Astrocyte of the hippocampus (primary cell): ENCODE measurements around the gene SNCB.

Experiments
- DNase-seq: peaks from one replicate; pipeline ENCODE4 v3.0.0; 2011; ENCODE audit warnings: low read depth, low spot score

Gene SNCB

DNA sequence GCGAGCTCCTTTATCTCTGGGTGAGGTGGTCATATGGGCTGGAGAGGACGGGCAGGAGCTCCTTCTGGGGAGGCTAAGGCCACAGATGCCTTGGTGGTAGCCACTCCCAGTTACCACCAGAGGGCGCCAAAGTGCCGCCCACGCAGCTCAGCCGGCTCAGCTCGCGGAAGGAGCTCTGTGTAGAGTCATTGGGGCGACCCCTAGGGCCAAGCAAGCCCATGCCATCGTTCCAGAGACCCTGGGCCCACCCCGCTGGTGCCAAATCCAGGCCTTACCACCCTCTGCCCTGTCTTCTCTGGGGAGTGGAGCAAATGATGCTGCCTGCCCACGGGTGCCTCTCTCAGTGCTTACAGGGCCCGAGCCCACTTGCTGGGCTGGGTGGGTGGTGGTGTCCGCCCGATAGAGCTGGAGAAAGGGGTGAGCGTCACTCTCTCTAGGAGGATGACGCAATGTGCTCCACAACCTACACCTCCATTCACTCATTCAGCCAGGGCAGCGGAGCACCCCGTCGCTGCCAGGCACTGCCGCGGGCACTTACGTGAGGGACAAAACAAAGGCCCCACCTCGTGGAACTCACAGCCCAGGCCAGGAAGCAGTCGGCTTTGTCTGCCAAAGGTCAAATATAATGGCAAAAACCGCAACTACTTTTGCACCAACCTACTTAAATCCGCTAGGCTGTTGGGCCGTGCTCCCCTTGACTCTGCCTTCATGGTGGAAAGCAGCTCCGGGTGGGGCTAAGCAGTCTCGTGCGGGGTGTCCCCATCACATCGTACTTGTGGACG is 30.7 kb upstream of the SNCB start:
- peak; percentile 90 for DNase-seq

- no peak for DNase-seq
Measured at GRCh38 chr5:176660530-176660859, 30.2 kb upstream of the SNCB start.

GRCh38 chr5:176659860-176660461 is 29.6 kb upstream of the SNCB start:
- DNase-seq: no peak

DNA sequence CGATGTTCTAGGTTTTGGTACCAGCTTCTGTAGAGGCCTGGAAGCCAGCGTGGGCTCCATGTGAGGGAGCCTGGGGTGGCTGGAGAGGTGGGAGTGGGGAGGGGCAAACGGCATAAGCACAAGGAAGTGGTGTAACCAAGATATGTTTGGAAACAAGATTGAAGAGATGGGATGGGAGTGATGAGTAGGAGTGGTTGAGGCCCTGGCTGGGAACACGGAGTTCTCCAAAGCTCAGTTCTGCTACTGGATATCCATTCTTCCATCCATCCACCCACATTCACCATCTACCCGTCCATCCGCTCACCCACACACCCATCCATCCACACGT is 29.1 kb upstream of the SNCB start:
- DNase-seq: no peak

DNA sequence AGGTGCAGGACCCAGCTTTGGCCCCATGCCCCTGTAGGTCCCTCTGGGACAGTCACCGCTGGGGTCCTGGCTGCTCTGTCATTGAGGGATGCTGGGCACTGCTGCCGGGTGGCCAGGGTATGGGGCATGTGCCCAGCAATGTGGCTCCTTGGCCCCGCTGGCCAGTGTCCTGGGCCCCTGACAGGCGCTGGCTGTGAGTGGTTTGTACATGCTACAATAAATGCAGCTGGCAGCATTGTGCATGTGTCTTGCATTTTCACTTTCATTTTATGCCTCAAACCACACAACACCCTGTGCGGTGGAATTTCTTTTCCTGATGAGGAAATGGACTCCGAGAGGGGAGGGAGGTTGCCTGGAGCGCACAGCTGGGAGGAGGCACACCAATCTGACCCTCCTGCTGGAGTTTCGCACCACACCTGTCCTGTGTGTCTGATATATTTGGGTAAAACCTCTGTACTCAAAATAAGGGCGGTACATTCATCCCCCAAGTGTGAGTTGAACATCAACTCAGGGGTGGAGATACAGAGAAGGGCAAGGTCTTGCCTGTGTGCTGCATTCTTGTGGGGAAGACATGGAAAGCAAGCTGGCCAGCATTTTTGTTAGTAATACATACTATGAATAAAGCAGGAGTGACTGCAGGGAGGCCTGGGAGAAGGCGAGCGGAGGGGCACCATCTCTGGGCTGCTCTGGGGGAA is 28.6 kb upstream of the SNCB start:
- peak; percentile 57 for DNase-seq

DNA sequence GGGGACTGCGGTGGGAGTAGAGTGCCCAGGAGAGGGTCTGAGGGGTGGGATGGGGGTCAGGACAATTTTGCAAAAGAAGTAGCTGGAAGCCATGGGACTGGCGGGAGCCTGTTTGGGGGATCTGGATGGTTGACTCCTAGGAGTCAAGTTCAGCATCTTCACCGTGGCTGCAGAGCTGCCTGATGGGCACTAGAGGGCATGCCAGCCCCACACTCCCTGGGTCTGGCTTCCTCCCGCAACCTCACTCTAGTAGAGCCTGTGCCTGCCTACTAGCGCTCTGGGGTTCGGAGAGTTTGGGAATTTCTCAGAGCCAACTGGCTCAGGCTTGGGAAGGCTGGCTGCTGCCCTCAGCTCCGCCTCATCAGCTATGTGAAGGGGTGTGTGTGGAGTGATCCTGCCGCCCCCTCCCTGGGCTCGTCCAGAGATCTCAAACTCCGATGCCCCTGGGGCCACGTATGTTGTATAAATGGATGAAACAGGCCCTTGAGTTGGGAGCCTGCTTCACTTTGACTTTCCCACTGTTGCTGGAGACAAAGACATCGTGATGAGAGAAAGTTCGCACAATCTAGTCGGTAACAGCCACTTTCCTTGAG is 27.8 kb upstream of the SNCB start:
- peak; percentile 80 for DNase-seq

DNA sequence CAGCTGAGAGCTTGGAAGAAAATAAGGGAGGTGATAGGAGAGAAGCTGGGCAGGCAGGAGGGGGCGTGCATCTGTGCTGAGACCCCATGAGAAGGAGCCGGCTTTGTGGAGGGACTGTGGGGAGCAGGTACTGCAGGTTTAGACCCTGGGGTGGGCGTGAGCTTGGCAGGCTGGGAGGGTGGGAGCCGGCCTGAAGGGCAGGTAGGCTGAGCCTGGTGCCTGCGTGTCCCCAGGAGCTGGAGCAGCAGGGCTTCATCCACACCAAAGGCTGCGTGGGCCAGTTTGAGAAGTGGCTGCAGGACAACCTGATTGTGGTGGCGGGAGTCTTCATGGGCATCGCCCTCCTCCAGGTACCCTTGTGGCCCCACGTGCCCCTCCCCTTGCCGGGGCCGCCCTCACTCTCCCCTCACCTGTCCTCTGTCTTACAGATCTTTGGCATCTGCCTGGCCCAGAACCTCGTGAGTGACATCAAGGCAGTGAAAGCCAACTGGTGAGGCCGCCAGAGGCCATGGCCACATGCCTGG is 26.2 kb upstream of the SNCB start:
- no peak for DNase-seq

GRCh38 chr5:176654856-176655255 is 24.5 kb upstream of the SNCB start:
- no peak for DNase-seq

DNA sequence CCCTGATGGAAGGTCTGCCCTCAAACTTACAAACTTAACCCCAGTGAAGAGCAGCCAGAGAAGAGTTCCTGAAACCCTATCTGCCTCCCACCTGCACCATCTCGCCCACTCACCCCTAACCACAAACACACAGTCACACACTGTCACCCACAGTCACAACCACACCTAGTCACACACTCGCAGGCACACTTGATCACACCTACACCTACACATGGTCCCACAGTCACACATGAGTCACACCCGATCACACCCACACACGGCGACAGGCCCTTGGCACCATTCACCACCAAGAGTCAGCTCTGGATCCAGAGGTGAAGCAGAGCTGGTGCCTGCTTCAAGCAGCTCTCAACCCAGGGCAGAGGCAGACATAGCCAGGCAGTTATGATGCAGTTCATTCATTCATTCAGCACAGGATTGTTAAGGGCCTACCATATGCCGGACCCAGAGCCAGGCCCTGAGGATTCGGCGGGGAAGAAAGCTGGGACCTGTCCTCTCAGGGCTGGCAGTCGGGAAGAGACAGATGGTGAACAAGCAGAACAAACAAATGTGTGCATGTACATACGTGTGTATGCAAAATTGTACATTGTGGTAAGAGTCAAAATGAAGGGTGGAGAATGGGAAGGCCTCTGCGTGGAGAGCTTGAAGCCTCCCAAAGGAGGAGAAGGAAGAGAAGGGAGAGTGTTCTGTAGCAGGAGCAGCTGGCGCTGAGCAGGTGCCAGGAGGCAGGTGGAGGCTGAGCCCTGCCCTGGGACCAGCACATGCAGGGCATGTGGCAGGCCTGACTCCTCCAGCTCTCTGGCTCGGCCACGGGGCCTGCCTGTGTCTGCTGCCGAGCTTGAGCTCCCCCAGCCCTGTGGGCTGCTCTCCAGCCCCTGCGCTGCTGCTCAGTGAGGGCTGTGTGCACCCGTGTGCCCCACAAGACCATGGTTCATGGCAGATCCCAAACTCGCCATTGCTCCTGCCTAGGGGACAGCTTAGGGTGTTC is 23.4 kb upstream of the SNCB start:
- DNase-seq: no peak

GRCh38 chr5:176652136-176652535 is 21.8 kb upstream of the SNCB start:
- peak; percentile 19 for DNase-seq

DNA sequence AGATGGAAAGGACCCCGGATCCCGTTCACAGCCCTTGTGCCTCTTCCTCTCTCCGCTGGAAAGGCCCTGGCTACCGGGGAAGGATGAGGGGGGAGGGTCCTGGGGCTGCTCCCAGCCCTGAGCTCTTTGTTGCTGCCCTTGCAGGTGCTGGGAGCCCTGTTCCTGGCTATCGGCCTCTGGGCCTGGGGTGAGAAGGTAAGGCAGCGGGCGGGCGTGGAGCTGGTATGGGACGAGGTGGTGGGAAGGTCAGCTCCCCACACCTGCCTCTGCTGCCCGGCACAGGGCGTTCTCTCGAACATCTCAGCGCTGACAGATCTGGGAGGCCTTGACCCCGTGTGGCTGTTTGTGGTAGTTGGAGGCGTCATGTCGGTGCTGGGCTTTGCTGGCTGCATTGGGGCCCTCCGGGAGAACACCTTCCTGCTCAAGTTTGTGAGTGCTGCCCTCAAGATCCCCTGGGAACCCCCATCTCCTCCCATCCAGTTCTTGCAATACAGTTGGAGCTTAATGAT is 21.2 kb upstream of the SNCB start:
- DNase-seq: no peak

DNA sequence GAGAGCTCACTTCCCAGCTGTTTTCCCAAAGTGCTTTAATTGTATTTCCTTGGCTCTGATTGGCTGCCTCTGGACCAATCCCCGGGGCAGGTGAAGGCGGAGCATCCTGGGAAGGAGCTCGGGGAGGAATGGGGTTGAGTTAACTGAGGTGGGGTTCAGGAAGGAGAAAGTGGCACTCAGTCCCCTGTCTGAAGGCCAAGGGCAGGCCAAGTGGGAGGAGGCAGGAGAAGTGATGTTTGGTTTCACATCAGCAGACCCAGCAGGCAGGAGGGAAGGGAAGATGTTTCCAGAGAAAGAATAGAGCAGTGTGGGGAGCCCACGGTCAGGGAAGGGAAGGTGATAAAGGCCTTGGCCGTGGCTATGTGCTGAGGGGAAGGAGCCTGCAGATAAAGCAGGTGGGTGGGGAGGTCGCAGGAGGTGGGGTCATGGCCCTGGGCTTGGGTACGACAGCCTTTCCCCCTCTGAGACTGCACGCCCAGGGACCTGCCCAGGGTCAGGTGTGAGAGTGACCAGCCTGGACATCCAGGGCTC is 20.1 kb upstream of the SNCB start:
- DNase-seq: no peak

DNA sequence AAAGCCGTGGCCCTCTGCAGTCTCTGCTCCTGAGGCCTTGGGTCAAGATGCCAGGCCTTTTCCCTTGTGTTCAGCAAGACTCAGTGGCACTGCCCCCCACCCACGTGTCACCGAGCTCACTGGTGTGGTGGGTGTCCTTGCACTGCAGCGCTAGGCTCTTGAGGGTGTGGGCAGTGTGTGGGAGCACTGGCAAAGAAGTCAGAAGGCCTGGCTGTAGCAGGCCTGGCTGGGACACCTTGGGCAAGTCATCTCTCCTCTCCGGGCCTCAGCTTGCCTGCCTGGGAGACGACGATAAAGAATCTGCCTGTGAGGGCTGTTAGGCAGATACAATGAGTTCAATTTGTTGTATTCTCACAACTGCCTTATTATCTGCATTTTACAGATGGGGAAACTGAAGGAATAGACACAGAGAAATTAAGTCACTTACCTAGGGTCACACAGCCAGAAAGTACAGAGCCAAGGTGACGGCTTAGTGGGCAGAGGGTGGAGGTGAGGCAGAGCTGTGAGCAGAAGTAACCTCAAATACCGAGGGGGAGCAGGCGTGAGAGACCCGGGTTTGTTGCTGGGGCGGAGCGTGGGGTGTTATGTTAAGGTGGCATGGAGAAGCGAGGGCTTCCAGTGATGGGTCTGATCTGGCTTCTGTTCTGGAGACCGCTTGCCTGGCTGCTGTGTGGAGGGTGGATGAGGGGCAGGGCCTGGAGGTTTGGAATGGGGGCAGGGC is 18.3 kb upstream of the SNCB start:
- DNase-seq: no peak

GRCh38 chr5:176647843-176648473 is 17.6 kb upstream of the SNCB start:
- peak; percentile 67 for DNase-seq

DNA sequence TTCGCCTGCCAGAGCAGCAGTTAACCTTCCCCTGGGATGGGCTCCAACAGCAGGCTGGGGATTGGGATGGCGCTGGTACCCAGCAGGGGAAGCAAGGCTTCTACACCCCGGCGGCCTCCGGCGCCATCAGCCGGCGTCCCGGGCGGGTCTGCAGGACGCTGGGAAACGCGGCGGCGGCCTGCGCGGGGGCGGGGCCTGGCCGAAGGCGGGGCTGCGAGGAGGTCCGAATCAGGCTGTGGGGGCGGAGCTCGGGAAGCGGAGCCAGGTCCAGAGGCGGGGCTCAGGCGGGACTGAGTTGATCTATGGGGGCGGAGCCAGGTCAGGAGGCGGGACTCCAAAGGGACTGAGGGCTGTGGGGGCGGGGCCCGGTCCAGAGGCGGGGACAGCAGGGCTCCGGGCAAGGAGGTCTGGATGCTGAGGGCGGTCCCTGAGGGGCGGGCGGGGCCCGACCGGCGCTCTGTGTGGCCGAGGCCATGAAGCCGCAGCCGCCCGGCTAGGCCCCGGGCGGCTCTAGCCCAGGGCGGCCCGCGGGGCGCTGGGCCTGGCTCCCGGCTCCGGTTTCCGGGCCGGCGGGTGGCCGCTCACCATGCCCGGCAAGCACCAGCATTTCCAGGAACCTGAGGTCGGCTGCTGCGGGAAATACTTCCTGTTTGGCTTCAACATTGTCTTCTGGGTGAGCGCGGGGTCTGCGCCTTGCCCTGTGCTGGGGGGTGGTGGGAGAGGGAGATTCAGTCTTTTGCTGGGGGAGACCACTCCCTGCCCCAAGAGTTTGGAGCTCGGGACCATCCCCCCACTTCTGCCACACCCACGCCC is 16.9 kb upstream of the SNCB start, which contains the start of gene TSPAN17:
TSS of gene TSPAN17 (plus strand) at position 455 of the 813 bp plus-strand sequence. CDS start at position 587, 132 bp downstream.
- peak; percentile 100 for DNase-seq

DNA sequence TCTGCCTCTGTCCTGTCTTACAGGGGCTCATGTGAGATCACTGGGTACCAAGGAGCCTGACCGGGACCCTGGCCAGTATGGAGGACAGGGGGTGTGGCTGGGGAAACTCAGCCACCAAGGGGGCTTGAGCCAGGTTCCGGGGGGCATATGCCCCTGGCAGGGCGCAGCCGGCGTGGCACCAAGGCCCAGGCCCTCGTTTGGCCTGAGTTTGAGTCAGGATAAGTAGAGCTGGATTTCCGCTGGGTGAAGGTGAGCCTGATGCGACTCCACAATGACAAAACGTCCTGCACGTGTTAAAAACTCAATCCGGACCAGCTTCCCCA is 16.3 kb upstream of the SNCB start:
- no peak for DNase-seq

GRCh38 chr5:176646049-176646706 is 15.8 kb upstream of the SNCB start:
- DNase-seq: no peak
